ENCODE data around the gene P2RX5. TPM values are rescaled to one million over a fixed set of nuclear protein-coding genes. Genes with fewer than 3 reads are reported as not detected.

Gene P2RX5
- total and polyA plus RNA-seq, 12 donors = 6.0 to 56.6 (median 12.4) TPM

DNA sequence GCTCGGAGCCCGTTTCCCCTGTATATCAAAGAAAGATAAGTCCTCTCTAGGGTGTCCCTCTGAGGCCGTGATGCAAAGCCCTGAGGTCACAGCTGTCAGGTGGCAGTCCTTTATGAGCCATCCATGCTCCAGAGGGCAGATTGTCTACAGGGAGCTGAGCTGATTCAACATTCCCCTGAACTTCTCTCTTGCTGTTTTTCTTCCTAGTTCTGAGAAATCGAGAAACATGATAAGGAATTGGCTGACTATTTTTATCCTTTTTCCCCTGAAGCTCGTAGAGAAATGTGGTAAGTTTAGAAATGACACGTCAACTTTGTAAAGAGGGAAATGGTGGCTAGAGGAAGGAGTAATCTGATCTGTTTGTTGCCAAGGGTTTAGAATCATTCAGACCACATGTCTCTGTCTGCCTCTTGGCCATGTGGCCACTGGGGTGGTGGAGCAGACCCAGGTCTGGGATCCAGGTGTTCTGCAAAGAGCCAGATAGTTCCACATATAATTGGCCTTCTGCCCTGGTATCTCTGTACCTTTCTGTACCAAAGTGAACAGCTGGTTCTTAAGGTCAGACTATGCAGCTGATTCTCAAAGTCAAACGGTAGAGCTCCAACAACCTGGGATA, 55.9 kb downstream of the P2RX5 start:
- no peak for DNase-seq
- intact Hi-C loops (cut with DNase I) = loop anchor here in 3 of 10 donors (10.0 kb wide), 1 partner anchor 595 kb away; no protein-coding TSS in a partner anchor
- TF ChIP-seq, protein P1, sequence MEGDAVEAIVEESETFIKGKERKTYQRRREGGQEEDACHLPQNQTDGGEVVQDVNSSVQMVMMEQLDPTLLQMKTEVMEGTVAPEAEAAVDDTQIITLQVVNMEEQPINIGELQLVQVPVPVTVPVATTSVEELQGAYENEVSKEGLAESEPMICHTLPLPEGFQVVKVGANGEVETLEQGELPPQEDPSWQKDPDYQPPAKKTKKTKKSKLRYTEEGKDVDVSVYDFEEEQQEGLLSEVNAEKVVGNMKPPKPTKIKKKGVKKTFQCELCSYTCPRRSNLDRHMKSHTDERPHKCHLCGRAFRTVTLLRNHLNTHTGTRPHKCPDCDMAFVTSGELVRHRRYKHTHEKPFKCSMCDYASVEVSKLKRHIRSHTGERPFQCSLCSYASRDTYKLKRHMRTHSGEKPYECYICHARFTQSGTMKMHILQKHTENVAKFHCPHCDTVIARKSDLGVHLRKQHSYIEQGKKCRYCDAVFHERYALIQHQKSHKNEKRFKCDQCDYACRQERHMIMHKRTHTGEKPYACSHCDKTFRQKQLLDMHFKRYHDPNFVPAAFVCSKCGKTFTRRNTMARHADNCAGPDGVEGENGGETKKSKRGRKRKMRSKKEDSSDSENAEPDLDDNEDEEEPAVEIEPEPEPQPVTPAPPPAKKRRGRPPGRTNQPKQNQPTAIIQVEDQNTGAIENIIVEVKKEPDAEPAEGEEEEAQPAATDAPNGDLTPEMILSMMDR (IDR thresholded peaks at IDR 0.05) = no peak
- Histone ChIP-seq H3K9me3 (no peaks in the 10 kb centered on the region), H3K36me3 (peaks cover 0 to 51% (median 0%) of the 10 kb centered on the region in 9 donors), H3K4me3 (no peak overlapping the region), H3K27me3 (no peaks in the 10 kb centered on the region), H3K27ac (peak overlapping the region in 9 of 10 donors; percentile 28 to 76 (median 64)), H3K4me1 (peaks cover 0 to 45% (median 34%) of the 10 kb centered on the region in 9 donors)
- WGBS, 2 donors = 20 to 22% methylated on average over 7 of the region's 7 CpGs
- ATAC-seq = peak in 1 of 8 donors; percentile 7

DNA sequence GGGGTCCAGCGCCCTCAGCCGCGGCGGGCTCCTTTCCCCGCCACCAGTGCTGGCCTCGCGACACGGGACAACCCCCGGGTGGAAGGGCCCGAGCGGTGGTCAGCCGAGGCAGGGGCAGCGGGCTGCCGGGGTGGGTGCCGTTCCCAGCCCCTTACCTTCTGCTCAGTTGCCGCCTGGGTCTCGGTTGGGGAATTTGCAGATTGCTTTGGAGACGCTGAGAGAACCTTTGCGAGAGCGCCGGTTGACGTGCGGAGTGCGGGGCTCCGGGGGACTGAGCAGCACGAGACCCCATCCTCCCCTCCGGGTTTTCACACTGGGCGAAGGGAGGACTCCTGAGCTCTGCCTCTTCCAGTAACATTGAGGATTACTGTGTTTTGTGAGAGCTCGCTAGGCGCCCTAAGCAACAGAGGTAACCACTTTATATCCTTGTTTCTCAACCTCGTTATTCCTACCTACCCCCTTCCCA, 59.0 kb downstream of the P2RX5 start:
- ATAC-seq (peak in 2 of 8 donors; percentile 1 to 3), DNase-seq (no peak)
- H3K9me3 ChIP-seq = no peaks in the 10 kb centered on the region
- peak overlapping the region; percentile 74 to 99 (median 90) for H3K4me3 ChIP-seq
- intact Hi-C loops (cut with DNase I) = loop anchor here in 2 of 10 donors (1.0 to 2.0 kb wide), 2 partner anchors 30 to 31 kb away; partner anchors contain the start of genes EMC6 (in 1 of the 2) and TAX1BP3 (in 1 of the 2)
- WGBS, 2 donors = 1% methylated on average over 30 to 31 of the region's 31 CpGs
- TF ChIP-seq, protein P1 (IDR thresholded peaks at IDR 0.05) = no peak
- H3K27me3 ChIP-seq = no peaks in the 10 kb centered on the region
- peaks cover 0 to 56% (median 46%) of the 10 kb centered on the region in 9 donors for H3K4me1 ChIP-seq
- peak overlapping the region; percentile 92 to 100 (median 97) for H3K27ac ChIP-seq
- peaks cover 0 to 36% (median 0%) of the 10 kb centered on the region in 9 donors for H3K36me3 ChIP-seq

DNA sequence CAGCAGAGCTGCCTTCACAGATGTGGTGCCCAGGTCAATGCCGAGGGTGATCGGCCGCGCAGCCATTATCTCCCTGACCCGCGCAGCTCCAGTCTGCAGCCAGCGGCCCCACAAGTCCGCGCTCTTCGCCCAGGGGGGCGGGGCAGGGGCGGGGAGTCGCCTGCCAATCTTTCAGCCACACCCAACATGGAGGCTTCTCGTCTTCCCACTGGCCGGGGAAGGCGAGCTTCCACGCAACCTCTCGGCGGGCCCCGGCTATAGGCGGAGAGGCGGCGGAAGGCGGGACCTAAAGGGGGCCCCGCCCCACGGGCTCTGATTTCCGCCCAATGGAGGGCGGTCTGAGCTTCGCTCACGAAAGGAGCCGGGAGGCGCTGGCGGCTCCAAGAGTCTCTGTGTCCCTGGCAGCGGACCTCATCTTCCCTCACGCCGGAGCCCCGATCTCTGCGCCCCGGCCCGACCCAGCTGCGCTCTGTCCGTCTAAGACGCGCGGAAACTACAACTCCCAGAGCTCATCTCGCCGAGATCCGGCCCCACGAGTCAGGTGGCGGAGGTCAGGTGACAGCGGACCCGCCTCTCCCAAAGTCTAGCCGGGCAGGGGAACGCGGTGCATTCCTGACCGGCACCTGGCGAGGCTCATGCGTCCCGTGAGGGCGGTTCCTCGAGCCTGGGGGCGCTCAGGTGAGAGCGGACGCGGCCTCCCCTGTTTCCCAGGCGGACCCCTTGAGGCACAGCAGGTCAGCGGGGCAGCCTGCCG, 59.6 kb downstream of the P2RX5 start, which contains the start of the genes CTNS and SHPK:
Gene CTNS, plus strand, starts transcription at position 607 of the 754 bp plus-strand sequence. CDS start 3,447 bp downstream, outside the sequence.
Gene SHPK, minus strand, starts transcription at position 97 of the 754 bp plus-strand sequence. Its CDS starts 31 bp downstream, at position 66.
- peaks cover 0 to 61% (median 44%) of the 10 kb centered on the region in 9 donors for H3K4me1 ChIP-seq
- peak within 1 kb of the TSS; percentile 92 to 100 (median 97) for H3K27ac ChIP-seq
- peak; percentile 97 for DNase-seq
- TF ChIP-seq, protein P1 (IDR thresholded peaks at IDR 0.05) = peak in 3 of 9 donors; percentile 5 to 25 (median 9)
- H3K36me3 ChIP-seq = peaks cover 0 to 35% (median 0%) of the 10 kb centered on the region in 9 donors
- intact Hi-C loops (cut with DNase I) = loop anchor here in 2 of 10 donors (1.0 to 2.0 kb wide), 2 partner anchors 30 to 32 kb away; partner anchors contain the start of genes EMC6 (in 1 of the 2) and TAX1BP3 (in 1 of the 2)
- peak within 1 kb of the TSS; percentile 74 to 99 (median 90) for H3K4me3 ChIP-seq
- WGBS, 2 donors = 0 to 1% methylated on average over 67 to 68 of the region's 68 CpGs
- H3K27me3 ChIP-seq = no peaks in the 10 kb centered on the region
- H3K9me3 ChIP-seq = no peaks in the 10 kb centered on the region
- ATAC-seq = peak; percentile 97 to 99 (median 98)

All from heart right ventricle (tissue), 16 donors.